SK-N-SH treated with all-trans-retinoic acid at 6 μM for 48 hours (cell line): Measurements from ENCODE around the gene CCBE1.
"Not testable (repeated sequence)": the region's sequence is repeated elsewhere in the genome, so short reads cannot be mapped to it uniquely, and the experiment has no call there.

Experiments used
- ARNTL ChIP-seq: fragments of 450-650 bp; formaldehyde crosslinking; IDR thresholded peaks from 2 replicates; pipeline ENCODE4 v1.5.0; 2020; ENCODE audit warnings: low read depth, mild to moderate bottlenecking, moderate library complexity, borderline replicate concordance
- BACH2 ChIP-seq: fragments of 250-450 bp; sonication (Bioruptor Pico); IDR thresholded peaks from 2 replicates; pipeline ENCODE4 v1.9.0; 2021; ENCODE audit warnings: mild to moderate bottlenecking, borderline replicate concordance
- OSR1 ChIP-seq: fragments of 250-450 bp; sonication (Bioruptor Pico); IDR thresholded peaks from 2 replicates; pipeline ENCODE4 v1.8.0; 2022; ENCODE audit warnings: moderate library complexity, mild to moderate bottlenecking, inconsistent platforms
- PPARA ChIP-seq: fragments of 250-450 bp; sonication (Bioruptor Pico); IDR thresholded peaks from 2 replicates; pipeline ENCODE4 v1.5.0; 2020; ENCODE audit warnings: mild to moderate bottlenecking, borderline replicate concordance
- RARB ChIP-seq: fragments of 250-450 bp; sonication (Bioruptor Pico); IDR thresholded peaks from 2 replicates; pipeline ENCODE4 v1.8.0; 2021; ENCODE audit warnings: mild to moderate bottlenecking, moderate library complexity
- TOX ChIP-seq: fragments of 250-450 bp; sonication (Bioruptor Pico); IDR thresholded peaks from 2 replicates; pipeline ENCODE4 v1.8.0; 2021; ENCODE audit warnings: mild to moderate bottlenecking, moderate library complexity, borderline replicate concordance
- ZC3H10 ChIP-seq: fragments of 250-450 bp; sonication (Bioruptor Pico); IDR thresholded peaks from 2 replicates; pipeline ENCODE4 v1.5.1; 2021; ENCODE audit warnings: mild to moderate bottlenecking, moderate library complexity
- ZFP3 ChIP-seq: fragments of 250-450 bp; sonication (Bioruptor Pico); IDR thresholded peaks from 2 replicates; pipeline ENCODE4 v1.5.0; 2020; ENCODE audit warnings: mild to moderate bottlenecking, moderate library complexity
- ZFP30 ChIP-seq: fragments of 450-650 bp; formaldehyde crosslinking; IDR thresholded peaks from 2 replicates; pipeline ENCODE4 v1.5.0; 2022; ENCODE audit warnings: mild to moderate bottlenecking, moderate library complexity
- TF ChIP-seq, protein P1 (sequence below): fragments of 250-450 bp; sonication (Bioruptor Pico); IDR thresholded peaks from 2 replicates; pipeline ENCODE4 v1.8.0; 2021; ENCODE audit warnings: low read depth, mild to moderate bottlenecking, moderate library complexity, borderline replicate concordance
- TF ChIP-seq, protein P2 (sequence below): fragments of 250-450 bp; sonication (Bioruptor Pico); IDR thresholded peaks from 2 replicates; pipeline ENCODE4 v1.8.0; 2020; ENCODE audit warnings: mild to moderate bottlenecking, moderate library complexity, borderline replicate concordance

DNA sequence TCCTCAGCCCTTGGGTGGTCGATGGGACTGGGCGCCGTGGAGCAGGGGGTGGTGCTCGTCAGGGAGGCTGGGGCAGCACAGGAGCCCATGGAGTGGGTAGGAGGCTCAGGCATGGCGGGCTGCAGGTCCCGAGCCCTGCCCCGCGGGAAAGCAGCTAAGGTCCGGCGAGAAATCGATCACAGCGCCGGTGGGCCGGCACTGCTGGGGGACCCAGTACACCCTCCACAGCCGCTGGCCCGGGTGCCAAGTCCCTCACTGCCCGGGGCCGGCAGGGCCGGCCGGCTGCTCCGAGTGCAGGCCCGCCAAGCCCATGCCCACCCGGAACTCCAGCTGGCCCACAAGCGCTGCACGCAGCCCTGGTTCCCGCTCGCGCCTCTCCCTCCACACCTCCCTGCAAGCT lies 16.9 kb upstream of the CCBE1 start:
- TF ChIP-seq ARNTL (CRISPR knock-in tag); RARB (CRISPR knock-in tag); TOX (CRISPR knock-in tag); PPARA; BACH2; OSR1 (CRISPR knock-in tag); ZFP30; ZC3H10 (CRISPR knock-in tag); ZFP3 (CRISPR knock-in tag): not testable (repeated sequence)
- TF ChIP-seq, protein P1, sequence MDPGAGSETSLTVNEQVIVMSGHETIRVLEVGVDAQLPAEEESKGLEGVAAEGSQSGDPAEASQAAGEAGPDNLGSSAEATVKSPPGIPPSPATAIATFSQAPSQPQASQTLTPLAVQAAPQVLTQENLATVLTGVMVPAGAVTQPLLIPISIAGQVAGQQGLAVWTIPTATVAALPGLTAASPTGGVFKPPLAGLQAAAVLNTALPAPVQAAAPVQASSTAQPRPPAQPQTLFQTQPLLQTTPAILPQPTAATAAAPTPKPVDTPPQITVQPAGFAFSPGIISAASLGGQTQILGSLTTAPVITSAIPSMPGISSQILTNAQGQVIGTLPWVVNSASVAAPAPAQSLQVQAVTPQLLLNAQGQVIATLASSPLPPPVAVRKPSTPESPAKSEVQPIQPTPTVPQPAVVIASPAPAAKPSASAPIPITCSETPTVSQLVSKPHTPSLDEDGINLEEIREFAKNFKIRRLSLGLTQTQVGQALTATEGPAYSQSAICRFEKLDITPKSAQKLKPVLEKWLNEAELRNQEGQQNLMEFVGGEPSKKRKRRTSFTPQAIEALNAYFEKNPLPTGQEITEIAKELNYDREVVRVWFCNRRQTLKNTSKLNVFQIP (CRISPR knock-in tag): not testable (repeated sequence)
- TF ChIP-seq, protein P2, sequence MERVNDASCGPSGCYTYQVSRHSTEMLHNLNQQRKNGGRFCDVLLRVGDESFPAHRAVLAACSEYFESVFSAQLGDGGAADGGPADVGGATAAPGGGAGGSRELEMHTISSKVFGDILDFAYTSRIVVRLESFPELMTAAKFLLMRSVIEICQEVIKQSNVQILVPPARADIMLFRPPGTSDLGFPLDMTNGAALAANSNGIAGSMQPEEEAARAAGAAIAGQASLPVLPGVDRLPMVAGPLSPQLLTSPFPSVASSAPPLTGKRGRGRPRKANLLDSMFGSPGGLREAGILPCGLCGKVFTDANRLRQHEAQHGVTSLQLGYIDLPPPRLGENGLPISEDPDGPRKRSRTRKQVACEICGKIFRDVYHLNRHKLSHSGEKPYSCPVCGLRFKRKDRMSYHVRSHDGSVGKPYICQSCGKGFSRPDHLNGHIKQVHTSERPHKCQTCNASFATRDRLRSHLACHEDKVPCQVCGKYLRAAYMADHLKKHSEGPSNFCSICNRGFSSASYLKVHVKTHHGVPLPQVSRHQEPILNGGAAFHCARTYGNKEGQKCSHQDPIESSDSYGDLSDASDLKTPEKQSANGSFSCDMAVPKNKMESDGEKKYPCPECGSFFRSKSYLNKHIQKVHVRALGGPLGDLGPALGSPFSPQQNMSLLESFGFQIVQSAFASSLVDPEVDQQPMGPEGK (CRISPR knock-in tag): not testable (repeated sequence)
